BJ (cell line): ENCODE results near the gene CERS6. TPM values are rescaled to one million over a fixed set of nuclear protein-coding genes. Genes with fewer than 3 reads are reported as not detected.

ENCODE experiments used
- CTCF ChIA-PET: fragments of 350-600 bp; formaldehyde crosslinking; extraction: SDS; loops from one replicate; lab custom pipeline; 2021; ENCODE audit warnings: antibody characterized with exemption, inconsistent platforms; lab: Yijun Ruan, JAX
- POLR2A ChIA-PET: fragments of 300-600 bp; sonication (Branson Sonifier 250); formaldehyde crosslinking; extraction: SDS; loops from one replicate; lab custom pipeline; 2021; ENCODE audit warnings: antibody characterized with exemption; lab: Charles Lee
- DNase-seq: peaks from one replicate; pipeline ENCODE4 v3.0.0-alpha.2; 2011; ENCODE audit warnings: low read depth
- H3K27me3 ChIP-seq: 2 replicates; pipeline ENCODE4 v1.6.0; 2011; ENCODE audit warnings: low read length; ENCODE audit not compliant: control insufficient read depth, insufficient read depth
- H3K36me3 ChIP-seq: 2 replicates; pipeline ENCODE4 v1.5.1; 2011; ENCODE audit warnings: low read length; ENCODE audit not compliant: control insufficient read depth, insufficient read depth
- H3K4me3 ChIP-seq: 2 replicates; pipeline ENCODE4 v1.5.1; 2011; ENCODE audit warnings: low read depth, mild to moderate bottlenecking, control low read depth, low read length
- polyA plus RNA-seq: library from polyadenylated mRNA; depleted of rRNA; stranded (reverse); fragments of >200 nt; gene quantifications from 2 replicates; pipeline ENCODE4 v1.2.3, GENCODE V29; 2011
- TF ChIP-seq, protein P1 (sequence below): IDR thresholded peaks from 2 replicates; pipeline ENCODE4 v1.5.1; 2011; ENCODE audit warnings: low read depth, mild to moderate bottlenecking, control low read depth, inconsistent platforms, low read length, moderate library complexity; ENCODE audit not compliant: insufficient read depth

CERS6 gene
- polyA plus RNA-seq, 1 experiment = 1.6 TPM

DNA sequence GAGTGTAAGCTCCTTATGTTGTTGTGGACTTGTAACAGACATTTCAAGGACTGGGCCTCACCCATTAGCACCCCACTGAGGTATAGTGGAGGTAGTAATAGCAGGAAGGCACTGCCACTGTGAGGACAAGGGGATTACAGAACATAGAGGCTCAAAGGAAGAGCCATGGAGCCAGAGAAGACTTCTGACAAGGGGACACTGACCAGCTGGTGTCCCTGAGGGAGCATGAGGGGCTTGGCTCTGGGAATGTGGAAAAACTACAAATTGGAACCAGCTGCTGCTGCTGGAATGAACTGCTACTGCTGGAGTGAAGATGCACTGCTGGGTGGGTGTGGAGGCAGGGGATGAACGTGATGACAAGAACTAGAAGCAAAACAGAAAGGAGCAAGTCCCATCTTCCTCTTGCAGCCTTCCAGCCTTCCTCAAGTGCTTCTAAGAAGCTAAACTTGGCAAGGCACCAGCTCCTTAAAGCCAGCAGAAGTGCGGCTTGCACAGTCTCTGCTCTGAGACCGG, 179.0 kb downstream of the CERS6 start:
- CTCF ChIA-PET = no interaction called here
- POLR2A ChIA-PET = no interaction called here

GRCh38 chr2:168639018-168639417, 182.9 kb downstream of the CERS6 start:
- no peak for DNase-seq
- ChIA-PET CTCF (interaction anchor here (1.2 kb wide), 2 partner anchors 35 to 292 kb away, joined by 3 read pairs; no protein-coding TSS in a partner anchor), POLR2A (no interaction called here)
- Histone ChIP-seq H3K27me3 (no peaks in the 10 kb centered on the region), H3K36me3 (no peaks in the 10 kb centered on the region), H3K4me3 (no peak overlapping the region)
- TF ChIP-seq, protein P1, sequence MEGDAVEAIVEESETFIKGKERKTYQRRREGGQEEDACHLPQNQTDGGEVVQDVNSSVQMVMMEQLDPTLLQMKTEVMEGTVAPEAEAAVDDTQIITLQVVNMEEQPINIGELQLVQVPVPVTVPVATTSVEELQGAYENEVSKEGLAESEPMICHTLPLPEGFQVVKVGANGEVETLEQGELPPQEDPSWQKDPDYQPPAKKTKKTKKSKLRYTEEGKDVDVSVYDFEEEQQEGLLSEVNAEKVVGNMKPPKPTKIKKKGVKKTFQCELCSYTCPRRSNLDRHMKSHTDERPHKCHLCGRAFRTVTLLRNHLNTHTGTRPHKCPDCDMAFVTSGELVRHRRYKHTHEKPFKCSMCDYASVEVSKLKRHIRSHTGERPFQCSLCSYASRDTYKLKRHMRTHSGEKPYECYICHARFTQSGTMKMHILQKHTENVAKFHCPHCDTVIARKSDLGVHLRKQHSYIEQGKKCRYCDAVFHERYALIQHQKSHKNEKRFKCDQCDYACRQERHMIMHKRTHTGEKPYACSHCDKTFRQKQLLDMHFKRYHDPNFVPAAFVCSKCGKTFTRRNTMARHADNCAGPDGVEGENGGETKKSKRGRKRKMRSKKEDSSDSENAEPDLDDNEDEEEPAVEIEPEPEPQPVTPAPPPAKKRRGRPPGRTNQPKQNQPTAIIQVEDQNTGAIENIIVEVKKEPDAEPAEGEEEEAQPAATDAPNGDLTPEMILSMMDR = no peak

More for the DNA sequence above, 179.0 kb downstream of the CERS6 start:
- TF ChIP-seq, protein P1 = no peak
- H3K4me3 ChIP-seq = no peak overlapping the region
- DNase-seq = no peak
- H3K36me3 ChIP-seq = no peaks in the 10 kb centered on the region
- H3K27me3 ChIP-seq = no peaks in the 10 kb centered on the region

DNA sequence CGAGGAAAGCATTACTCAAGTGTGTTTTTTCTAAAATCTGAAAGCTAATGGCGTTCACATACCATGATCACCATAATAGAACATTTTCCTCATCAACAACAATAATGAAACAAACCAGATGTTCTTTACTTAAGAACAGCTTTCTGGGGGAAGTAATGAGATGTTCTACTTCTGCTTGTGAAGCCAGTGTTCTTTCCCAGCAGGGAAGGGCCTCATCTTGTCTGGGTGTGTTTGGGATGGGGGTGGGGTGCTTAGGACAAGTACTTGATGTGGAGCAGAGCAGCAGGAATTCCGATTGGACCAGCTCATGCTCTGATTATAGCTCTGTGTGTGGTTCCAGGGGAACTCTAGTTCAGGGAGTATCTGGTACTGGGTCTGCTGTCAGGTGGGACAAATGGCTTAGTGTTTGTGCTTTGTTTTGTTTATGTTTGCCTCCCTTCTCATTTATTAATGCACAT, 183.4 kb downstream of the CERS6 start:
- DNase-seq = peak; percentile 32
- TF ChIP-seq, protein P1 = no peak
- H3K27me3 ChIP-seq = no peaks in the 10 kb centered on the region
- H3K4me3 ChIP-seq = no peak overlapping the region
- ChIA-PET CTCF (interaction anchor here (0.9 to 1.2 kb wide), 2 partner anchors 10 to 293 kb away, joined by 3 read pairs; no protein-coding TSS in a partner anchor), POLR2A (no interaction called here)
- no peaks in the 10 kb centered on the region for H3K36me3 ChIP-seq

GRCh38 chr2:168640039-168640438, 184.0 kb downstream of the CERS6 start:
- no peaks in the 10 kb centered on the region for H3K36me3 ChIP-seq
- H3K4me3 ChIP-seq = no peak overlapping the region
- H3K27me3 ChIP-seq = no peaks in the 10 kb centered on the region
- POLR2A ChIA-PET = no interaction called here
- DNase-seq = no peak
- TF ChIP-seq, protein P1 = no peak
- CTCF ChIA-PET = interaction anchor here (0.9 kb wide), 1 partner anchor 10 kb away, joined by 3 read pairs; no protein-coding TSS in a partner anchor

DNA sequence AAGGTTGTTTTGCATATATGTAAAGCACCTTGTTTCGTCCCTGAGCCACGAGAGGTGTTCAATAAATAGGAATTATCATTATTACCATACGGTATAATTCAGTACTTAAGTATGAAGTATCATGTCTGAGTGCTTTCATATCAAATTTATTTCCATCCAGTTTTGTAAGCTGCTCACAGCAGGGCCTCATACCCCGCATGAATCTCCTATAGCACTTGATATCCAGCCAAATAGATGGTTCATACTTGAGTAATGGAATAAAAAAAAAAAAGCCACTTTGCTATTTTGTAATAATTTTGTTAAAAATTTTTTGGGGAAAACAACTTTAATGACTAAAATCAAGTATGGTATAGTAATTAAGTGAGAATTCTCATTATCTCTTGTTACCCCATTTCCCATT, 185.6 kb downstream of the CERS6 start:
- CTCF ChIA-PET = no interaction called here
- DNase-seq = no peak
- H3K27me3 ChIP-seq = no peaks in the 10 kb centered on the region
- H3K36me3 ChIP-seq = no peaks in the 10 kb centered on the region
- POLR2A ChIA-PET = no interaction called here
- no peak overlapping the region for H3K4me3 ChIP-seq
- TF ChIP-seq, protein P1 = no peak
